GM12878 (cell line): ENCODE measurements around the gene USP16. TPM values are rescaled to one million over a fixed set of nuclear protein-coding genes. Genes with fewer than 3 reads are reported as not detected.

Source experiments
- BACH1 ChIP-seq: fragments of 450-650 bp; IDR thresholded peaks from 2 replicates; pipeline ENCODE4 v1.6.1; 2017; ENCODE audit warnings: mild to moderate bottlenecking, borderline replicate concordance
- BCL11A ChIP-seq: IDR thresholded peaks from 2 replicates; pipeline ENCODE4 v1.6.1; 2011; ENCODE audit warnings: low read depth, low read length
- BRCA1 ChIP-seq: IDR thresholded peaks from 2 replicates; pipeline ENCODE4 v1.6.1; 2011; ENCODE audit warnings: low read depth, low read length, improper control_type of control experiment
- CREB1 ChIP-seq: IDR thresholded peaks from 2 replicates; pipeline ENCODE4 v1.6.1; 2012; ENCODE audit warnings: low read depth, mild to moderate bottlenecking, inconsistent platforms
- DPF2 ChIP-seq: fragments of 450-650 bp; IDR thresholded peaks from 2 replicates; pipeline ENCODE4 v1.6.1; 2017; ENCODE audit warnings: mild to moderate bottlenecking
- E4F1 ChIP-seq: fragments of 450-650 bp; IDR thresholded peaks from 2 replicates; pipeline ENCODE4 v1.6.1; 2018; ENCODE audit warnings: borderline replicate concordance, mild to moderate bottlenecking; ENCODE audit not compliant: partially characterized antibody
- FOXM1 ChIP-seq: IDR thresholded peaks from 2 replicates; pipeline ENCODE4 v1.6.1; 2012; ENCODE audit warnings: low read depth, mild to moderate bottlenecking, inconsistent platforms, low read length, moderate library complexity
- IRF4 ChIP-seq: IDR thresholded peaks from 2 replicates; pipeline ENCODE4 v1.6.1; 2011; ENCODE audit warnings: low read depth, low read length
- MLLT1 ChIP-seq: fragments of 450-650 bp; IDR thresholded peaks from 2 replicates; pipeline ENCODE4 v1.6.1; 2016; ENCODE audit warnings: mild to moderate bottlenecking
- MTA2 ChIP-seq: fragments of 450-650 bp; IDR thresholded peaks from 2 replicates; pipeline ENCODE4 v1.6.1; 2016; ENCODE audit warnings: low read depth, mild to moderate bottlenecking, moderate library complexity
- MXI1 ChIP-seq: fragments of 150-350 bp; IDR thresholded peaks from 2 replicates; pipeline ENCODE4 v1.6.1; 2011; ENCODE audit warnings: low read depth, mild to moderate bottlenecking, inconsistent platforms, low read length, improper control_type of control experiment
- POLR2AphosphoS2 ChIP-seq: IDR thresholded peaks from 2 replicates; pipeline ENCODE4 v1.6.1; 2011; ENCODE audit warnings: low read depth, mild to moderate bottlenecking, low read length, improper control_type of control experiment, moderate library complexity
- RBBP5 ChIP-seq: fragments of 200-600 bp; sonication (generic); conservative IDR thresholded peaks from 2 replicates; pipeline ENCODE4 v1.6.1; 2016
- YY1 ChIP-seq: IDR thresholded peaks from 2 replicates; pipeline ENCODE4 v1.6.1; 2011; ENCODE audit warnings: low read depth, mild to moderate bottlenecking, low read length
- ZBTB11 ChIP-seq: fragments of 450-650 bp; formaldehyde crosslinking; IDR thresholded peaks from 2 replicates; pipeline ENCODE4 v1.5.0; 2022; ENCODE audit warnings: mild to moderate bottlenecking, missing genetic modification characterization
- ZNF217 ChIP-seq: fragments of 450-650 bp; IDR thresholded peaks from 2 replicates; pipeline ENCODE4 v1.6.1; 2017; ENCODE audit warnings: antibody characterized with exemption, mild to moderate bottlenecking
- ZNF592 ChIP-seq: fragments of 450-650 bp; IDR thresholded peaks from 2 replicates; pipeline ENCODE4 v1.6.1; 2017; ENCODE audit warnings: mild to moderate bottlenecking, moderate library complexity
- polyA plus RNA-seq, 11 experiments: library from polyadenylated mRNA; depleted of rRNA in 4 of 11; unstranded in 6 of 11; stranded (reverse) in 5 of 11; fragments of >200 nt; fragmentation: Nextera tagmentation in 4 of 11; fragmentation: Illumina TruSeq in 1 of 11; extraction: Ambion mirVana in 4 of 11; extraction: Trizol in 1 of 11; gene quantifications; 1 replicate in 1 of 11; 2 replicates in 10 of 11; pipeline versions ENCODE4 v1.2.1 to v1.2.3, GENCODE V29; 2011 to 2016; ENCODE audit warnings: inconsistent platforms in 2 of 11, missing spikeins in 2 of 11, low read depth in 1 of 11
- total RNA-seq, 4 experiments: library from RNA; depleted of rRNA in 3 of 4; stranded (reverse); fragments of >200 nt in 3 of 4; fragmentation: Illumina TruSeq in 1 of 4; extraction: Trizol in 1 of 4; gene quantifications; 2 replicates each; pipeline versions ENCODE4 v1.2.1 to v1.2.3, GENCODE V29; 2013 to 2021

The USP16 gene
- total and polyA plus RNA-seq, 10 of the 15 experiments (the other 5 are each of a cell fraction or from before 2014, with no cell fraction given): 29.5 to 68.7 (median 52.3) TPM

- TF ChIP-seq CREB1 (0 out of 2 replicates have a peak, but pooled peaks have one; percentile 59), BRCA1 (no peak), RBBP5 (no peak), BACH1 (no peak; the same call in 1 of the 2 replicates), E4F1 (no peak), MLLT1 (peak; percentile 66), YY1 (no peak), DPF2 (peak; percentile 79), BCL11A (peak; percentile 55; the same call in 1 of the 2 replicates), FOXM1 (peak; percentile 86; the same call in 1 of the 2 replicates), IRF4 (peak; percentile 84), ZBTB11 (CRISPR knock-in tag) (no peak), ZNF592 (no peak), ZNF217 (0 out of 2 replicates have a peak, but pooled peaks have one; percentile 33), MTA2 (peak; percentile 79), POLR2AphosphoS2 (no peak), MXI1 (peak; percentile 69; the same call in 1 of the 2 replicates)
Measured at GRCh38 chr21:29064850-29065481, 40.5 kb downstream of the USP16 start (continued).
